Right lobe of liver (tissue), 6 donors: Measurements from ENCODE around the gene RHOC. TPM values are rescaled to one million over a fixed set of nuclear protein-coding genes. Genes with fewer than 3 reads are reported as not detected.

Experiments
- ATAC-seq, 4 donors: fragments of 200-7000 bp; cut with Tn5 transposase; one replicate each; pipeline ENCODE4 v1.9.1; 2020; ENCODE audit warnings: mild to moderate bottlenecking in 4 of 4, moderate library complexity in 4 of 4
- DNase-seq, 3 donors: peaks; one replicate each; pipeline ENCODE4 v3.0.0-alpha.2; 2020
- H3K27ac ChIP-seq, 3 donors: fragments of 200-600 bp; one replicate each; pipeline ENCODE4 v1.8.0; 2022
- H3K27me3 ChIP-seq, 2 donors: fragments of 200-600 bp; one replicate each; pipeline ENCODE4 v1.8.0; 2022
- H3K36me3 ChIP-seq, 4 donors: fragments of 200-600 bp; sonication (generic) in 1 of 4; one replicate each; pipeline versions ENCODE4 v1.5.1 to v1.8.0; 2017 to 2022; ENCODE audit warnings: control low read depth in 1 of 4
- H3K4me1 ChIP-seq, 4 donors: fragments of 200-600 bp; sonication (generic) in 1 of 4; one replicate each; pipeline versions ENCODE4 v1.5.1 to v1.8.0; 2017 to 2022; ENCODE audit warnings: control low read depth in 1 of 4
- H3K4me3 ChIP-seq, 3 donors: fragments of 200-600 bp; one replicate each; pipeline ENCODE4 v1.8.0; 2022
- H3K9me3 ChIP-seq, 4 donors: fragments of 200-600 bp; sonication (generic) in 1 of 4; one replicate each; pipeline versions ENCODE4 v1.5.1 to v1.8.0; 2017 to 2022; ENCODE audit warnings: control low read depth in 1 of 4
- POLR2A ChIP-seq: fragments of 450-650 bp; IDR thresholded peaks from one replicate; pipeline ENCODE4 v1.6.1; 2017; ENCODE audit warnings: antibody characterized with exemption, mild to moderate bottlenecking
- WGBS: methylation state at CpG from one replicate; pipeline ENCODE4 v1.1.6; 2018; ENCODE audit warnings: low coverage, low lambda C conversion rate; ENCODE audit not compliant: insufficient coverage; ENCODE audit errors: missing lambda C conversion rate; 5-methylcytosine and 5-hydroxymethylcytosine counted together
- intact Hi-C, 2 donors: fragments of 100-400 bp; cut with DNase I; formaldehyde crosslinking; loops; one replicate each; pipeline versions ENCODE4 v1.11.2 to v1.14.1; 2022
- total RNA-seq, 6 experiments: library from RNA; depleted of rRNA in 2 of 6; stranded (reverse); fragments of >200 nt in 2 of 6; fragmentation: NEBNext Ultra II Directional in 3 of 6; extraction: Animal tissue kit (Norgen Biotek cat#: 25700) in 3 of 6; gene quantifications; one replicate each; pipeline versions ENCODE4 v1.1.0 to v1.2.4, GENCODE V29; 2016 to 2023
- TF ChIP-seq, protein P1 (sequence below), 4 donors: fragments of 200-600 bp in 3 of 4; fragments of 450-650 bp in 1 of 4; IDR thresholded peaks; one replicate each; pipeline versions ENCODE4 v1.5.1 to v1.8.0; 2016 to 2022; ENCODE audit warnings: antibody characterized with exemption in 4 of 4, mild to moderate bottlenecking in 2 of 4
- donor health status: DM: no; HTN: yes; CAD: no.
- donor health status: DM: no; HTN: no; CAD: no.
- donor health status: DM: no; HTN: no; CAD: no.
- donor health status: DM: no; HTN: yes; CAD: no.
- donor health status: DM: no; HTN: yes; CAD: no.

RHOC gene
- total RNA-seq, 6 experiments from 2014 or later = 47.9 to 207 (median 107) TPM

DNA sequence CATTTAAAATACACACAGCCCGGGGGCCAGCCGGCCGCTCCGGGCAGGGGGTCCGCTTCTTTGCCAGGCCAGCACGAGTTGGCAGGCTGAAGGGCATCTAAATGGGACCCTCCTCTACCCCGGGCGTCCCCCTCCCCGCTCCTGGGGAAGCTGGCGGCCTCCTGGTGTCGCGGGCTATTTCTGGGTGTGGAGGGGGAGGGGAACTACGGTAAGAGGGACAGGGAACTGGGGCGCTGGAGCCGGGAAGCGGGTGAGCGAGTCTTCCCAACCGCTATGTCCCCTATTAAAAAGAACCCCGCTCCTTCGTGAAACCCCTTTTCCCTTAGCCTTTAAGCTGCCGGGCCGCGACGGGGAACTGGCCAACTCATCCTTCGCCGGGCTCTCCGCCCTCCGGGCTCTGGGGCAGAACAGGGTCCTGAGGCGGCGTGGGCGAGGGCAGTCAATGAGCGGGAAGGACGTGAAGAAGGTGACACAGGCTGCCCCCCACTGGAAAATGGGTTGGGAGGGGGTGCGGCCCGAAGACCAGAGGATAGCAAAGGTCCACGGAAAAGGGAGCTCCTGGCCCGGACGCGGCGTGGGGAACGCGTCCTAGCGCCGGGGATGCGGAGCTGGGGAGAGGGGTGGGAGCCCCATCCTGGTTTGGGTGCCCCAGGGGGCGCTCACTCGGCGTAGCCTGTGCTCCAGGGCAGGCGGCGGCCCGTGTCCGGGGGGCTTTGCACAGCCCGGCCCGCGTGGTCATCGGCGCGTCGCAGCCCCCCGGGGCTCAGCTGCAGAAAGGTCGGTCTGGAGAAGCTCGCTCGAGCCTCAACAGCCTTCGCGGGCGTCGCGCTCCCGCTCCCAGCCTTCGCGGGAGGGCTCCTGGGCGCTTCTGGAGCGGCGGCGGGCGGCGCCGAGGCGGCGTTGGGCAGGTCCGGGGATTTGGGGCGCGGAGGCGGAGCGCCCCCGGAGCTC lies 7.7 kb upstream of the RHOC start:
- peak in 1 of 4 donors; percentile 0 for ATAC-seq
- H3K4me1 ChIP-seq = peaks cover 0 to 25% (median 7%) of the 10 kb centered on the region in 4 donors
- WGBS = under 1% methylated on average over 52 of the region's 86 CpGs
- no peaks in the 10 kb centered on the region for H3K9me3 ChIP-seq
- H3K27me3 ChIP-seq = no peaks in the 10 kb centered on the region
- peak; percentile 57 to 68 (median 66) for DNase-seq
- no peaks in the 10 kb centered on the region for H3K36me3 ChIP-seq
- H3K27ac ChIP-seq = no peak overlapping the region
- H3K4me3 ChIP-seq = peak overlapping the region; percentile 49 to 61 (median 58)
- intact Hi-C loops = loop anchor here (5.0 kb wide), 2 partner anchors 88 to 212 kb away; no protein-coding TSS in a partner anchor
- TF ChIP-seq, protein P1, sequence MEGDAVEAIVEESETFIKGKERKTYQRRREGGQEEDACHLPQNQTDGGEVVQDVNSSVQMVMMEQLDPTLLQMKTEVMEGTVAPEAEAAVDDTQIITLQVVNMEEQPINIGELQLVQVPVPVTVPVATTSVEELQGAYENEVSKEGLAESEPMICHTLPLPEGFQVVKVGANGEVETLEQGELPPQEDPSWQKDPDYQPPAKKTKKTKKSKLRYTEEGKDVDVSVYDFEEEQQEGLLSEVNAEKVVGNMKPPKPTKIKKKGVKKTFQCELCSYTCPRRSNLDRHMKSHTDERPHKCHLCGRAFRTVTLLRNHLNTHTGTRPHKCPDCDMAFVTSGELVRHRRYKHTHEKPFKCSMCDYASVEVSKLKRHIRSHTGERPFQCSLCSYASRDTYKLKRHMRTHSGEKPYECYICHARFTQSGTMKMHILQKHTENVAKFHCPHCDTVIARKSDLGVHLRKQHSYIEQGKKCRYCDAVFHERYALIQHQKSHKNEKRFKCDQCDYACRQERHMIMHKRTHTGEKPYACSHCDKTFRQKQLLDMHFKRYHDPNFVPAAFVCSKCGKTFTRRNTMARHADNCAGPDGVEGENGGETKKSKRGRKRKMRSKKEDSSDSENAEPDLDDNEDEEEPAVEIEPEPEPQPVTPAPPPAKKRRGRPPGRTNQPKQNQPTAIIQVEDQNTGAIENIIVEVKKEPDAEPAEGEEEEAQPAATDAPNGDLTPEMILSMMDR (IDR thresholded peaks at IDR 0.05) = no peak
- TF ChIP-seq POLR2A = no peak

DNA sequence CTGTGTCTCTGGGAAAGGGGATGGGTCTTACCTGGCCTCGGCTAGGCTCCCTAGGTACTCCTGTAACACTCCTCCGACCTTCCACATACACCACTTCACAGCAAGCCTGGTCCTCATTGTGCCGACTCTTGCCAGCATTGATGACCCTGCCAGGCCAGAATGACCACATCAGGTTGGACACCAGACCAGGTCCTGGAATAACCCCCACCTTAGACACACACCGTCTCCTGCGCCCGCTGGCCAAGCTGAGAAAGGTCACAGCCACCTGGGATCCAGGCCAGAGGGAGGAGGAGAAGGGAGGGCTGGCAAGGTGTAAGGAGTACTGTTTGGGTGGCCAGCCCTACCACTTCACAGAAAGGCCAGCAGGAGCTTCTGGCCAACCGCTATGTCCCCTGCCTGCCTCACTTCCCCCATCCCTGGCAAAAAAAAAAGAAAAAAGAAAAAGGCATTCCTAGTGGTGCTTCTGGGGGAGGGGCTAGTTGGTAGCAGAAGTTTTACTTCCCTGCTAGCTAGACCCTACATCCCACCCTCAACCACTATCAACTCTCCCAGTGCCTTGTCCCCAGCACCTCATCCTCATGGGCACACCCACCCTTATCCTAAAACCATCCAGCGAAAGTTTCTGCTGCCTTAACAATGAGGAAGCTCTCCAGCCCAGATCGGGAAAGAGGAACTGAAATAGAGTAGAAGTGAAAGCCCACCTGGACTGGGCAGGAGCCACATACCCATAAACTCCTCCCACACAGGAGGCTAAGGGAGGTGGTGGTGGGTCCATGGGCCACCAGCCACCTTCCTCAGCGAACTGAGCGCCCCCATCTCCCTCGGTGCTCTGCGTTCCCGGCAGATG lies 6.8 kb upstream of the RHOC start:
- Histone ChIP-seq H3K9me3 (no peaks in the 10 kb centered on the region), H3K27me3 (no peaks in the 10 kb centered on the region), H3K36me3 (no peaks in the 10 kb centered on the region), H3K4me1 (peaks cover 0 to 23% (median 5%) of the 10 kb centered on the region in 4 donors), H3K4me3 (peak overlapping the region; percentile 49 to 61 (median 58)), H3K27ac (no peak overlapping the region)
- DNase-seq (peak; percentile 78 to 92 (median 88)), ATAC-seq (peak; percentile 6 to 52 (median 42))
- TF ChIP-seq, protein P1 (IDR thresholded peaks at IDR 0.05) = peak in 1 of 4 donors; percentile 4
- TF ChIP-seq POLR2A = no peak
- intact Hi-C loops = loop anchor here in 1 of 2 donors (5.0 kb wide), 1 partner anchor 211 kb away; no protein-coding TSS in a partner anchor
- 27% methylated on average over 4 of the region's 14 CpGs for WGBS

DNA sequence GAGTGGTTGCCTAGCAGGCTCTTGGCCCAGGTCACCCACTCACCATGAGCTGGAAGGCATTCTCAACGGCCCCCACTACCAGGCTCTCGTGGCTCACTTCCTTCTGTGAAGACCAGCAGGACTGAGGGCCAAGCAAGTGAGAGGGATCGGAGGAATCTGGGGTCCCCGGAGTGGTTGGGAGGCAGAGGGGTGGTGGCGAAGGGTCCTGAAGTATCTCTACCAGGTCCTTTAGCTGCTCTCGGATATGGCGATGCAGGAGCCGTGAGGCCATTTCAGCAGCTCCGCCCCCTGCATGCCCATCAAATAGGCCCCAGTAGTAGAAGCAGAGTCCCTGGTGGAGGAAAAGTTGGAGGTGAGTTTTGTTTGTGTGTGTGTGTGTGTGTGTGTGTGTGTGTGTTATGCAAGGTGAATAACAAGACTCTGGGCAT lies 5.8 kb upstream of the RHOC start:
- TF ChIP-seq POLR2A = no peak
- TF ChIP-seq, protein P1 (IDR thresholded peaks at IDR 0.05) = no peak
- no peaks in the 10 kb centered on the region for H3K36me3 ChIP-seq
- no peak for DNase-seq
- ATAC-seq = no peak
- H3K27ac ChIP-seq = no peak overlapping the region
- no peaks in the 10 kb centered on the region for H3K27me3 ChIP-seq
- no peak overlapping the region for H3K4me3 ChIP-seq
- H3K9me3 ChIP-seq = no peaks in the 10 kb centered on the region
- WGBS = 86% methylated on average over 9 of the region's 9 CpGs
- intact Hi-C loops = loop anchor here in 1 of 2 donors (5.0 kb wide), 1 partner anchor 210 kb away; no protein-coding TSS in a partner anchor
- H3K4me1 ChIP-seq = peaks cover 0 to 22% (median 4%) of the 10 kb centered on the region in 4 donors

DNA sequence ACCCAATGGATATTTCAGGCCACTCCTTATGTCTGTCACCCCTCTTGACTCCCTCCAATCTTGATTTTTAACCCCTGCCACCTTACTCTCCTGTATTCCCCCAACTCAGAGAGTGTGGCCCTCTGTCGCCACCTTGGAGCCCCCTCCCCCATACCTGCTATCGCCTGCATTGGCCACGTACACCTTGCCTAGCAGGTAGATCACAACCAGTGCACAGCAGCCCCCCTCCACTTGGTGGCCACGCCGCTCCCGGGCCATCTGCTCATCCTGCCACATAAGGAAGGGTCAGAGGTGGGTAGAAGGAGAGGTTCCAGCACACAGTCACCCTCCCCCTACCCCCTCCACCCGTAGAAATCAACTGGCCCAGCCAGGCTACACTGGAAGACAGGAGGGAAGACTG lies 5.3 kb upstream of the RHOC start:
- 91% methylated on average over 4 of the region's 7 CpGs for WGBS
- no peaks in the 10 kb centered on the region for H3K27me3 ChIP-seq
- ATAC-seq (no peak), DNase-seq (no peak)
- TF ChIP-seq, protein P1 (IDR thresholded peaks at IDR 0.05) = no peak
- TF ChIP-seq POLR2A = no peak
- no peaks in the 10 kb centered on the region for H3K9me3 ChIP-seq
- no peaks in the 10 kb centered on the region for H3K36me3 ChIP-seq
- H3K4me3 ChIP-seq = no peak overlapping the region
- H3K4me1 ChIP-seq = peaks cover 0 to 22% (median 5%) of the 10 kb centered on the region in 4 donors
- intact Hi-C loops = loop anchor here in 1 of 2 donors (5.0 kb wide), 1 partner anchor 210 kb away; no protein-coding TSS in a partner anchor
- H3K27ac ChIP-seq = no peak overlapping the region
